IMR-90 (cell line): Measurements from ENCODE around the gene RAB3C.

Experiments used
- CEBPB ChIP-seq: IDR thresholded peaks from 2 replicates; pipeline ENCODE4 v1.6.1; 2012; ENCODE audit warnings: low read depth, low read length, improper control_type of control experiment
- CHD1 ChIP-seq: IDR thresholded peaks from 2 replicates; pipeline ENCODE4 v1.6.1; 2012; ENCODE audit warnings: low read depth, low read length, improper control_type of control experiment
- CTCF ChIP-seq: conservative IDR thresholded peaks from 2 replicates; pipeline ENCODE4 v1.5.1; 2012; ENCODE audit warnings: mild to moderate bottlenecking, low read depth, low read length, improper control_type of control experiment
- FOS ChIP-seq: fragments of 150-350 bp; IDR thresholded peaks from 2 replicates; pipeline ENCODE4 v1.6.1; 2016; ENCODE audit warnings: low read depth, low read length
- RAD21 ChIP-seq: IDR thresholded peaks from 2 replicates; pipeline ENCODE4 v1.6.1; 2012; ENCODE audit warnings: low read length, improper control_type of control experiment

GRCh38 chr5:58849921-58850667 is 267.2 kb downstream of the RAB3C start:
- TF ChIP-seq RAD21, result peak; percentile 37
- peak; percentile 48 for TF ChIP-seq CTCF
- no peak for TF ChIP-seq CHD1
- TF ChIP-seq FOS, result no peak
- no peak for TF ChIP-seq CEBPB
